Neuronal stem cell (in vitro differentiated cells): ENCODE measurements around the gene PCNP.

Experiments
- DNase-seq: peaks from one replicate; pipeline ENCODE4 v3.0.0-alpha.2; 2013; ENCODE audit warnings: low spot score
- H2AFZ ChIP-seq: one replicate; pipeline ENCODE4 v1.6.1; 2013; ENCODE audit warnings: mild to moderate bottlenecking, low read length, inconsistent platforms
- H2AK5ac ChIP-seq: 2 replicates; pipeline ENCODE4 v1.6.1; 2013; ENCODE audit warnings: low read depth, mild to moderate bottlenecking, inconsistent platforms, low read length, moderate library complexity, mixed read lengths
- H2BK120ac ChIP-seq: 2 replicates; pipeline ENCODE4 v1.6.1; 2013; ENCODE audit warnings: low read depth, mild to moderate bottlenecking, inconsistent platforms, low read length, moderate library complexity, mixed read lengths
- H2BK12ac ChIP-seq: one replicate; pipeline ENCODE4 v1.6.1; 2013; ENCODE audit warnings: low read length, inconsistent platforms
- H2BK15ac ChIP-seq: 2 replicates; pipeline ENCODE4 v1.6.1; 2013; ENCODE audit warnings: mild to moderate bottlenecking, low read length, inconsistent platforms, mixed read lengths
- H2BK5ac ChIP-seq: one replicate; pipeline ENCODE4 v1.6.1; 2013; ENCODE audit warnings: inconsistent platforms, mild to moderate bottlenecking, low read length, moderate library complexity
- H3K14ac ChIP-seq: one replicate; pipeline ENCODE4 v1.6.1; 2013; ENCODE audit warnings: low read length, inconsistent platforms
- H3K18ac ChIP-seq: 2 replicates; pipeline ENCODE4 v1.6.1; 2013; ENCODE audit warnings: low read length, inconsistent platforms
- H3K23ac ChIP-seq: 2 replicates; pipeline ENCODE4 v1.6.1; 2013; ENCODE audit warnings: low read depth, mild to moderate bottlenecking, mixed read lengths, low read length, inconsistent platforms; ENCODE audit not compliant: poor library complexity
- H3K27ac ChIP-seq: replicated peaks from 3 replicates; pipeline ENCODE4 v1.5.1; 2013; ENCODE audit warnings: low read length, inconsistent platforms
- H3K27me3 ChIP-seq, 3 experiments: 2 replicates each; pipeline ENCODE4 v1.6.1; 2013; ENCODE audit warnings: low read length in 3 of 3, mild to moderate bottlenecking in 2 of 3, inconsistent platforms in 1 of 3, low read depth in 1 of 3, mixed read lengths in 1 of 3, moderate library complexity in 1 of 3; ENCODE audit not compliant: control insufficient read depth in 3 of 3, insufficient read depth in 3 of 3
- H3K36me3 ChIP-seq, 2 donors: replicated peaks in 1 of 2; 2 replicates each; pipeline ENCODE4 v1.6.1; 2013; ENCODE audit warnings: low read length in 2 of 2; ENCODE audit not compliant: control insufficient read depth in 2 of 2, insufficient read depth in 2 of 2
- H3K4ac ChIP-seq: 2 replicates; pipeline ENCODE4 v1.6.1; 2013; ENCODE audit warnings: inconsistent platforms, mild to moderate bottlenecking, low read length, moderate library complexity
- H3K4me1 ChIP-seq, 2 donors: 1 replicate in 1 of 2; 2 replicates in 1 of 2; pipeline ENCODE4 v1.6.1; 2013; ENCODE audit warnings: low read length in 2 of 2, low read depth in 1 of 2; ENCODE audit not compliant: control insufficient read depth in 2 of 2, insufficient read depth in 1 of 2
- H3K4me2 ChIP-seq: one replicate; pipeline ENCODE4 v1.6.1; 2013; ENCODE audit warnings: mild to moderate bottlenecking, low read length, inconsistent platforms; ENCODE audit not compliant: insufficient read depth, poor library complexity, severe bottlenecking
- H3K4me3 ChIP-seq, 2 donors: 2 replicates each; pipeline ENCODE4 v1.5.1; 2013; ENCODE audit warnings: low read length in 2 of 2, mild to moderate bottlenecking in 2 of 2, inconsistent platforms in 1 of 2, moderate library complexity in 1 of 2
- H3K79me1 ChIP-seq: one replicate; pipeline ENCODE4 v1.6.1; 2013; ENCODE audit warnings: low read depth, mild to moderate bottlenecking, inconsistent platforms, low read length, moderate library complexity
- H3K9ac ChIP-seq: one replicate; pipeline ENCODE4 v1.6.1; 2013; ENCODE audit warnings: mild to moderate bottlenecking, low read depth, low read length, inconsistent platforms; ENCODE audit not compliant: poor library complexity
- H3K9me3 ChIP-seq, 2 donors: replicated peaks in 1 of 2; 2 replicates each; pipeline versions ENCODE3 to v1.6.1; 2013; ENCODE audit warnings: low read length in 2 of 2, mild to moderate bottlenecking in 2 of 2, inconsistent platforms in 1 of 2, low read depth in 1 of 2, mixed read lengths in 1 of 2, moderate library complexity in 1 of 2; ENCODE audit not compliant: control insufficient read depth in 2 of 2, insufficient read depth in 1 of 2
- H4K8ac ChIP-seq: one replicate; pipeline ENCODE4 v1.6.1; 2013; ENCODE audit warnings: low read depth, mild to moderate bottlenecking, inconsistent platforms, low read length, moderate library complexity
- H4K91ac ChIP-seq: one replicate; pipeline ENCODE4 v1.6.1; 2013; ENCODE audit warnings: low read length, low read depth, mild to moderate bottlenecking, inconsistent platforms; ENCODE audit not compliant: poor library complexity
- WGBS, 2 donors: extraction: QIAGEN DNeasy Blood & Tissue Kit; methylation state at CpG; one replicate each; pipeline ENCODE4 v1.1.7; 2013; ENCODE audit warnings: missing lambda C conversion rate in 2 of 2, mixed read lengths in 1 of 2; ENCODE audit not compliant: insufficient read length in 2 of 2, insufficient replicate concordance in 1 of 2; ENCODE audit errors: extremely low coverage in 2 of 2; 5-methylcytosine and 5-hydroxymethylcytosine counted together

Gene PCNP

GRCh38 chr3:101567528-101568317 lies 6.3 kb upstream of the PCNP start:
- peaks cover 0 to 2% of the 10 kb centered on the region in 2 donors for H3K9me3 ChIP-seq
- peaks cover 3 to 4% of the 10 kb centered on the region in 2 donors for H3K4me1 ChIP-seq
- no peak overlapping the region for H3K14ac ChIP-seq
- H2AK5ac ChIP-seq: no peak overlapping the region
- H3K4me3 ChIP-seq: no peak overlapping the region
- no peak overlapping the region for H3K27ac ChIP-seq
- no peak overlapping the region for H3K9ac ChIP-seq
- H3K4me2 ChIP-seq: no peak overlapping the region
- no peaks in the 10 kb centered on the region for H3K27me3 ChIP-seq
- H3K79me1 ChIP-seq: no peaks in the 10 kb centered on the region
- no peak for DNase-seq
- H4K8ac ChIP-seq: no peak overlapping the region
- H3K36me3 ChIP-seq: peaks cover 3 to 55% of the 10 kb centered on the region in 2 donors
- H2BK5ac ChIP-seq: no peak overlapping the region
- H2BK120ac ChIP-seq: no peak overlapping the region
- H3K18ac ChIP-seq: no peak overlapping the region
- no peak overlapping the region for H3K23ac ChIP-seq
- no peak overlapping the region for H4K91ac ChIP-seq
- no peak overlapping the region for H3K4ac ChIP-seq
- H2BK15ac ChIP-seq: no peak overlapping the region
- no peak overlapping the region for H2BK12ac ChIP-seq
- H2AFZ ChIP-seq: no peak overlapping the region
- no CpG with 5 or more reads among the region's 6 CpGs for WGBS, 2 donors

GRCh38 chr3:101571028-101571895 lies 2.7 kb upstream of the PCNP start:
- Histone ChIP-seq H3K4me2 (no peak overlapping the region), H2BK5ac (no peak overlapping the region), H3K9me3 (no peaks in the 10 kb centered on the region), H3K18ac (no peak overlapping the region), H2AFZ (no peak overlapping the region), H3K79me1 (peaks cover 4% of the 10 kb centered on the region), H3K4me1 (peaks cover 0 to 3% of the 10 kb centered on the region in 2 donors), H4K91ac (no peak overlapping the region), H2BK12ac (no peak overlapping the region), H3K4ac (no peak overlapping the region), H3K14ac (no peak overlapping the region), H3K36me3 (peaks cover 2 to 20% of the 10 kb centered on the region in 2 donors), H4K8ac (no peak overlapping the region), H2AK5ac (no peak overlapping the region), H3K27me3 (no peaks in the 10 kb centered on the region), H3K27ac (no peak overlapping the region), H2BK15ac (no peak overlapping the region), H2BK120ac (no peak overlapping the region), H3K9ac (no peak overlapping the region), H3K4me3 (no peak overlapping the region), H3K23ac (no peak overlapping the region)
- no CpG with 5 or more reads among the region's 9 CpGs for WGBS, 2 donors
- no peak for DNase-seq

- Histone ChIP-seq H2BK12ac (peak overlapping the region; percentile 22), H4K91ac (no peak overlapping the region), H3K18ac (peak overlapping the region; percentile 99), H2BK5ac (peak overlapping the region; percentile 97), H3K4ac (no peak overlapping the region), H3K27ac (peak overlapping the region; percentile 61), H3K4me2 (peak overlapping the region; percentile 53), H3K36me3 (peaks cover 3 to 30% of the 10 kb centered on the region in 2 donors), H3K23ac (peak overlapping the region; percentile 98), H3K4me3 (peak overlapping the region; percentile 52 to 95), H4K8ac (no peak overlapping the region), H3K4me1 (peaks cover 0 to 3% of the 10 kb centered on the region in 2 donors), H2AK5ac (peak overlapping the region; percentile 97), H2AFZ (peak overlapping the region; percentile 73), H2BK120ac (peak overlapping the region; percentile 28), H3K79me1 (peaks cover 7% of the 10 kb centered on the region), H3K9me3 (peaks cover 0 to 9% of the 10 kb centered on the region in 2 donors), H3K9ac (peak overlapping the region; percentile 98), H2BK15ac (no peak overlapping the region), H3K14ac (peak overlapping the region; percentile 95), H3K27me3 (no peaks in the 10 kb centered on the region)
- DNase-seq: peak; percentile 17
- WGBS, 2 donors: no CpG with 5 or more reads among the region's 41 CpGs
Measured at GRCh38 chr3:101574388-101575112, 570 bp downstream of the PCNP start.
